Fibroblast of skin of abdomen (primary cell): ENCODE data around the gene CEACAM7. TPM values are rescaled to one million over a fixed set of nuclear protein-coding genes. Genes with fewer than 3 reads are reported as not detected.
"Not testable (repeated sequence)": the region's sequence is repeated elsewhere in the genome, so short reads cannot be mapped to it uniquely, and the experiment has no call there.

Source experiments
- DNase-seq: peaks from one replicate; pipeline ENCODE4 v3.0.0-alpha.2; 2013
- polyA plus RNA-seq, 2 experiments: library from polyadenylated mRNA; unstranded; fragments of 120-200 nt; gene quantifications; one replicate each; pipeline ENCODE4 v1.2.1, GENCODE V29; 2013; ENCODE audit not compliant: insufficient read length in 2 of 2

Gene CEACAM7
- not detected for polyA plus RNA-seq (2013, experiment 1 of 2; ENCODE audit: insufficient read length)
- polyA plus RNA-seq (2013, experiment 2 of 2; ENCODE audit: insufficient read length): not detected

- DNase-seq: no peak
These were observed at the start of gene CEACAM7 for GRCh38 chr19:41688098-41688497. TSS of gene CEACAM7 (minus strand) at chr19:41688270. CDS start at chr19:41688165, 105 bp downstream.

GRCh38 chr19:41735071-41735600 is 47.1 kb upstream of the CEACAM7 start:
- no peak for DNase-seq

- no peak for DNase-seq
These were observed 46.5 kb upstream of the CEACAM7 start for GRCh38 chr19:41734585-41734984.

- DNase-seq: no peak
These were observed 46.1 kb upstream of the CEACAM7 start for GRCh38 chr19:41734156-41734555.

- no peak for DNase-seq
These were observed 38.4 kb upstream of the CEACAM7 start for GRCh38 chr19:41726493-41726892.

GRCh38 chr19:41720103-41720502 is 32.0 kb upstream of the CEACAM7 start:
- DNase-seq: no peak

- no peak for DNase-seq
These were observed 30.7 kb upstream of the CEACAM7 start for GRCh38 chr19:41718761-41719160.

GRCh38 chr19:41714598-41714997 is 26.5 kb upstream of the CEACAM7 start:
- no peak for DNase-seq

GRCh38 chr19:41711376-41712261 is 23.5 kb upstream of the CEACAM7 start:
- no peak for DNase-seq

- DNase-seq: no peak
These were observed 22.0 kb upstream of the CEACAM7 start for GRCh38 chr19:41709951-41710645.

- DNase-seq: not testable (repeated sequence)
These were observed 21.4 kb upstream of the CEACAM7 start for GRCh38 chr19:41709516-41709915.

GRCh38 chr19:41708481-41708880 is 20.4 kb upstream of the CEACAM7 start, which contains the start of gene CEACAM5:
TSS of gene CEACAM5 (plus strand) at chr19:41708626. CDS start at chr19:41708732, 106 bp downstream.
- DNase-seq: no peak

- DNase-seq: no peak
These were observed 19.9 kb upstream of the CEACAM7 start for GRCh38 chr19:41707871-41708371.

GRCh38 chr19:41707502-41707812 is 19.4 kb upstream of the CEACAM7 start:
- no peak for DNase-seq

- peak; percentile 7 for DNase-seq
These were observed 18.9 kb upstream of the CEACAM7 start for GRCh38 chr19:41706741-41707501.

GRCh38 chr19:41705393-41706174 is 17.5 kb upstream of the CEACAM7 start:
- DNase-seq: no peak

GRCh38 chr19:41703602-41704293 is 15.7 kb upstream of the CEACAM7 start:
- DNase-seq: no peak

- peak; percentile 23 for DNase-seq
These were observed 14.1 kb upstream of the CEACAM7 start for GRCh38 chr19:41702171-41702651.

GRCh38 chr19:41701401-41702075 is 13.5 kb upstream of the CEACAM7 start:
- DNase-seq: no peak
